ENCODE data around the gene REP15.

- no peak for TF ChIP-seq CTCF (IDR thresholded peaks at IDR 0.05)
- TF ChIP-seq POLR2A (IDR thresholded peaks at IDR 0.05) = no peak
Observed at GRCh38 chr12:27695556-27696292, 523 bp upstream of the REP15 start.

All from prostate gland (tissue), 2 donors.